NOMO-1 treated with DMSO at 0.1 percent for 48 hours (cell line): ENCODE measurements around the gene BCL2L14.
A peak's percentile ranks its signal among the peaks of the same experiment; 100 is the strongest.

Experiments used
- DNase-seq: peaks from one replicate; lab custom pipeline; 2025; ENCODE audit not compliant: unreplicated experiment; lab: John Stamatoyannopoulos, UW

BCL2L14 gene, protein sequence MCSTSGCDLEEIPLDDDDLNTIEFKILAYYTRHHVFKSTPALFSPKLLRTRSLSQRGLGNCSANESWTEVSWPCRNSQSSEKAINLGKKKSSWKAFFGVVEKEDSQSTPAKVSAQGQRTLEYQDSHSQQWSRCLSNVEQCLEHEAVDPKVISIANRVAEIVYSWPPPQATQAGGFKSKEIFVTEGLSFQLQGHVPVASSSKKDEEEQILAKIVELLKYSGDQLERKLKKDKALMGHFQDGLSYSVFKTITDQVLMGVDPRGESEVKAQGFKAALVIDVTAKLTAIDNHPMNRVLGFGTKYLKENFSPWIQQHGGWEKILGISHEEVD

DNA sequence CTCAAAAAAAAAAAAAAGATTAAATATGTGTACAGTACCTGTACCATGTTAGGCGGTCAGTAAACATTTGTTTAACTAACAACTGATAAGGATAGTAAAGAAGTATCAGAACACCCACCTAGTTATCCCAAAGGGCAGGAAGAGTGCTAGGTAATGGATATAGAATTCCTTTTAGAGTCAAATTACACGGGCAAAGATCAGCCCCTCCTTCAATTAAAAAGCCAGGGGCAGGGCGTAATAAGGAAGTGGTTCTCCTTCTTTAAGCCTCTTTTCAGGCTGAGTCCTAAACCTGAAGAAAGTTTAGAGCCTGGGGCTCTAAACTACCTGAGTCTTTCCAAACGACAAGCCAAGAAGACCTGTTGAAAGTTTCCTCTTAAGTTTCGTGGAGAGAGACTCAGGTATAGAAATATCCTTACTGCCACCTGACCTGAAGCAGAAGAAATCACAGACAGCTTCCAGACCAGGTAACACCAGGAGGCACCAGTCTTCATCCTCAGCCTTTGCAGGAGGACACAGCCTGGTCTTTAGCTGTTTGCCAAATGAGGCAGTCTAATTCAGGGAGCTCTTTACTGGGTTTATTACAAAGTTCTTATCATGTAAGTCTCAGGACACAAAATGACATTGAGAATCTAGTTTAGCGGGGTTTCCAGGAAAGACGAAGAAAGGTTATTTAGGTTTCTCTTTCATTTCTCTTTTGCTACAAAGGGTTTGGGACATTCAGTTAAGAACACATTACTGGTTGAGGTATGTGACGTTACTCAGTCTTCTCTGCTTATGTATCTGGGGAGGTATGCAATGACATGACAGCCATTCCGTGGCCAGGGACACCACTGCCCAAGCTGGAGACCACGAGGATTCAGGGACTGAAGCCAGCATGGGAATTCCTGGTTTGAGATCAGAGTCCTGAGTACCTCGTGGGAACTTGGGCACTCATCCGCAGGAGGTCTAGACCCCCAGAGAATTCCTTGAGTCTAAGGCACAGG, at the start of gene BCL2L14:
Gene BCL2L14 (plus strand): TSS at position 266 of the 983 bp plus-strand sequence. CDS start 8,367 bp downstream, outside the sequence.
- DNase-seq = peak; percentile 17

GRCh38 chr12:12022306-12022936, 48.3 kb upstream of the BCL2L14 start:
- DNase-seq = peak; percentile 40

GRCh38 chr12:12023456-12023855, 47.3 kb upstream of the BCL2L14 start:
- no peak for DNase-seq

- no peak for DNase-seq
These were observed 45.6 kb upstream of the BCL2L14 start for GRCh38 chr12:12024911-12025682.

GRCh38 chr12:12025799-12026386, 44.8 kb upstream of the BCL2L14 start:
- DNase-seq = no peak

DNA sequence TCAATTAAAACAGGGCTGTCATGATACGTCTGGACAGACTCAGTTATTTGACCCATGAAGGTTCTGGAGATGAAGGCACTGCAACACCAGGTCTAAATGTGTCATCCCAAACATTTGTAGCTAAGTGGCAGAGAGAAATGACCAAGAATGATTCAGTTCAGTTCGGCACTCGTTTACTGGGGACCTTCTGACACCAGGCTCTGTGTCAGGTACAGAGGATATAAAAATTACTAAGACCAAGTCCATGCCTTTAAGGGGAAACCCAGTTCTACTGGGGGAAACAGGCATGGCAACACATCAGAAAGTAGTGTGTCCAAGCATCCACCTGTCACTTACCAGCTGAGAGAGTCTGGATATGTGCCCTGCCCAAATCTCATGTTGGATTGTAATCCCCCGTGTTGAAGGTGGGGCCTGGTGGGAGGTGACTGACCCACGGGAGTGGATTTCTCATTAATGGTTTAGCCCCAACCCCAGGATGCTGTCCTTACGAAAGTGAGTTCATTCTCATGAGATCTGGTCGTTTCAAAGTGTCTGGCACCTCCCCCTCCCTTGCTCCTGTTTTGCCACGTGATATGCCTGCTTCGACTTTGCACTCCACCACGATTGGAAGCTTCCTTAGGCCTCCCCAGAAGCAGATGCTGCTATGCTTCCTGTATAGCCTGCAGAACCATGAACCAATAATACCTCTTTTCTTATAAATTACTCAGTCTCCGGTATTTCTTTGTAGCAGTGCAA, 41.9 kb upstream of the BCL2L14 start:
- no peak for DNase-seq

GRCh38 chr12:12029653-12030052, 41.1 kb upstream of the BCL2L14 start:
- DNase-seq = no peak

GRCh38 chr12:12032260-12032791, 38.4 kb upstream of the BCL2L14 start:
- no peak for DNase-seq

GRCh38 chr12:12032851-12033797, 37.6 kb upstream of the BCL2L14 start:
- peak; percentile 42 for DNase-seq

GRCh38 chr12:12033824-12034223, 36.9 kb upstream of the BCL2L14 start:
- DNase-seq = no peak

- no peak for DNase-seq
These were observed 36.4 kb upstream of the BCL2L14 start for GRCh38 chr12:12034344-12034743.

DNA sequence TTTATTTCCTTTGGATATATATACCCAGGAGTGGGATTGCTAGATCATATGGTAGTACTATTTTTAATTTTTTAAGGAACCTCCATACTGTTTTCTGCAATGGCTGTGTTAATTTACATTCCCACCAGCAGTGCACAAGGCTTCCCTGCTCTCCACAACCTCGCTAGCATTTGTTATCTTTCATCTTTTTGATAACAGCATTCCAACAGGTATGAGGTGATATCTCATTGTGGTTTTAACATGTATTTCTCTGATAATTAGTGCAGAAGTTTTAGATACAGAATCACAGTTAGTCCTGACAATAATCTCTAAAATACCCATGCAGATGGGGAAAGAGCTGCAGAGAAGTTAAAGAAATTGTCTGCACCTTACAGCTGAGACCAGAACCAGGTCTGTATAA, 35.5 kb upstream of the BCL2L14 start:
- no peak for DNase-seq

DNA sequence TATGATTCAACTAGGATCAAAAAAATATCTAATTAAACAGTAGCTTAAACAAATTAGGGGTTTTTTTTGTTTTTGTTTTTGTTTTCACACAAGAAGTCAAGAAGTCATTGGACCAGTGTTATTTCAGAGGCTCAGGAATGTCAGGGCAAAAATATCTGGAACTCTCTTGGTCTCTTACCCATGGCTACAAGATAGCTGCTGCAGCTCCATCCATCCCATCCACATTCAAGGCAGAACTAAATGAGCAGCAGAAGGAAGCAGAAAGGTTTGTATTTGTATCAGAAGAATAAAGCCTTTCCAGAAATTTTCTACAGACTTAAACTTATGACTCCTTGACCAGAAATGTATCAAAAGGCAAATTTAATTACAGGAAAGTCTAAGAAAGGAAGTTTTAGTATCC, 33.8 kb upstream of the BCL2L14 start:
- DNase-seq = no peak

DNA sequence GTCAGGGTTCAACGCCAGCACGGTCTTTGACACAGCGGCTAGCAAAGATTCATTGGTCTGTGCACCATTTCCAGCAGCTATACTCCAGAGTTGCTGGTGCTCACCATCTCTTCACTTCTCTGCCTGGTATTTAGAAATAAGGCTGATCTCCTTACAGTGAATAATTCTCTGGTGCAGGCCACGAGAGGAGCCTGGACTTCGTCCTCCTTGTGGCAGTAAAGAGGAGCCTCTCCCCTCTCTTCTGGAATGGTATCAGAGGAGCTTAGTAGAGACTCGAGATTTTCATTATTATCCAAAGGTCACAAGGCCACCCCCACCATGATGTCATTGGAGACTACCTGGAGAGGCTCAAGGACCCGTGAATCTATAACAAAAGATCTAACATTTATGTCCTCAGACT, 30.8 kb upstream of the BCL2L14 start:
- DNase-seq = no peak

GRCh38 chr12:12046401-12046800, 24.3 kb upstream of the BCL2L14 start:
- DNase-seq = no peak

DNA sequence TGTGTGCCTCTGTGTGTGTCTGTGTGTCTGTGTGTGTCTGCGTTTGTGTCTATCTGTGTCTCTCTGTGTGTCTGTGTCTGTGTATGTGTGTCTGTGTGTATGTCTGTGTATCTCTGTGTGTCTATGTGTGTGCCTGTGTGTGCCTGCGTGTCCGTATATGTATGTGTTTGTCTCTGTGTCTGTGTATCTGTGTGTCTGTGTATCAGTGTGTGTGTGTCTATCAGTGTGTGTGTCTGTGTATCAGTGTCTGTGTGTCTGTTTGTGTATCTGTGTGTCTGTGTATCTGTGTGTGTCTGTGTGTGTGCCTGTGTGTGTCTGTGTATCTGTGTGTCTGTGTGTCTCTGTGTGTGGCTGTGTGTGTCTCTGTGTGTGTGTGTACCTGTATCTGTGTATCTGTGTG, 23.1 kb upstream of the BCL2L14 start:
- DNase-seq = no peak

- no peak for DNase-seq
These were observed 22.5 kb upstream of the BCL2L14 start for GRCh38 chr12:12048266-12048665.

DNA sequence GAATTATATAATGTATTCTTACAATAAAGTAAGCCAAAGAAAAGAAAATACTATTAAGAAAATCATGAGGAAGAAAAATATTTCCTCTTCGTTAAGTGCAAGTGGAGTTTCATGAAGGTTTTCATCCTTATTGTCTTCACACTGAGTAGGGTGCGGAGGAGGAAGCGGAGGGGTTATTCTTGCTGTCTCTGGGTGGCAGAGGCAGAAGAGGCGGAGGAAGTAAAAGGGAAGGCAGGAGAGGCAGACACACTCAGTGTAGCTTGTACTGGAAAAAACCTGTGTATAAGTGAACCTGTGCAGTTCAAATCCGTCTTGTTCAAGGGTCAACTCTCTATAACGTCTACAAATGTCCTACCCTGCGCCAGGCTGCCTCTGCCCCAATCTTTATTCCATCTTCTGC, 22.0 kb upstream of the BCL2L14 start:
- no peak for DNase-seq
